ENCODE results near the gene FOXP4. TPM values are rescaled to one million over a fixed set of nuclear protein-coding genes. Genes with fewer than 3 reads are reported as not detected.

The FOXP4 gene
- total and polyA plus RNA-seq, 2 donors (not counting 1 experiment from before 2014, with no cell fraction given), result 0.81 to 1.8 TPM

DNA sequence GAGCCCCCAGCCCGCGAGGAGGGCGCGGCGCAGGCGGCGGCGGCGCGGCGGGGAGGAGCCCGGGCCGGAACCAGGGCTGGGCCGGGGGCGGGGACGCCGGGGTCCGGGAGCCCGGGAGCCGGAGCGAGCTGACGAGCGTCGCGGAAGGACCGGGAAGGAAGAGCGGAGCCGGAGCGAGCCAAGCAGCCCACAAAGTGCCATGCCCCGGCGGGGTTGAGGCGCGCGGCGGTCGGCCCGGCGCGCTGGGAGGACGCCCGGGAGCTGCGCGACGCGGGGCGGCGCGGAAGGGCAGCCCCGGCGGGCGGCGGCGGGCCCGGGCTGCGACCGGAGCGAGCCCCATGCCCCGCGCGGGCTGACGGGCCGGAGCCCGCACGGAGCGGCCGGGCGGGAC is 289 bp downstream of the FOXP4 start:
- peak in 1 of 2 donors; percentile 45 for DNase-seq (ENCODE audit: low read depth in 2 of 2)
- no peak overlapping the region for H2AFZ ChIP-seq (ENCODE audit: low read length)
- H3K9ac ChIP-seq (ENCODE audit: insufficient read depth, low read length), result peak overlapping the region; percentile 23

GRCh38 chr6:41546866-41547798 is 951 bp downstream of the FOXP4 start:
- Histone ChIP-seq H3K9me3 (ENCODE audit: control insufficient read depth, insufficient read depth, low read depth, low read length) (no peaks in the 10 kb centered on the region), H3K27me3 (ENCODE audit: control insufficient read depth, insufficient read depth, low read length) (peaks cover 14% of the 10 kb centered on the region), H2AFZ (ENCODE audit: low read length) (peak overlapping the region; percentile 70), H3K36me3 (ENCODE audit: control insufficient read depth, insufficient read depth, low read length) (no peaks in the 10 kb centered on the region), H3K4me2 (ENCODE audit: extremely low read depth, insufficient read depth, low read length) (peak overlapping the region; percentile 97), H3K9ac (ENCODE audit: insufficient read depth, low read length) (peak overlapping the region; percentile 30), H3K4me3 (replicated peaks in 1 of 4; ENCODE audit: control extremely low read depth in 1 of 4, insufficient read depth in 1 of 4, low read depth in 3 of 4, low read length in 4 of 4) (peak overlapping the region; percentile 76 to 81 (median 80)), H3K79me2 (ENCODE audit: control insufficient read depth, insufficient read depth, low read length) (peaks cover 3% of the 10 kb centered on the region), H3K27ac (ENCODE audit: insufficient read depth, low read length) (no peak overlapping the region), H3K4me1 (ENCODE audit: control insufficient read depth, extremely low read depth, insufficient read depth, low read length) (peaks cover 2% of the 10 kb centered on the region), H4K20me1 (ENCODE audit: control insufficient read depth, extremely low read depth, insufficient read depth, low read length) (no peaks in the 10 kb centered on the region)
- TF ChIP-seq EZH2 (IDR thresholded peaks at IDR 0.05; ENCODE audit: low read length, missing control alignments), result no peak
- TF ChIP-seq, protein P1, sequence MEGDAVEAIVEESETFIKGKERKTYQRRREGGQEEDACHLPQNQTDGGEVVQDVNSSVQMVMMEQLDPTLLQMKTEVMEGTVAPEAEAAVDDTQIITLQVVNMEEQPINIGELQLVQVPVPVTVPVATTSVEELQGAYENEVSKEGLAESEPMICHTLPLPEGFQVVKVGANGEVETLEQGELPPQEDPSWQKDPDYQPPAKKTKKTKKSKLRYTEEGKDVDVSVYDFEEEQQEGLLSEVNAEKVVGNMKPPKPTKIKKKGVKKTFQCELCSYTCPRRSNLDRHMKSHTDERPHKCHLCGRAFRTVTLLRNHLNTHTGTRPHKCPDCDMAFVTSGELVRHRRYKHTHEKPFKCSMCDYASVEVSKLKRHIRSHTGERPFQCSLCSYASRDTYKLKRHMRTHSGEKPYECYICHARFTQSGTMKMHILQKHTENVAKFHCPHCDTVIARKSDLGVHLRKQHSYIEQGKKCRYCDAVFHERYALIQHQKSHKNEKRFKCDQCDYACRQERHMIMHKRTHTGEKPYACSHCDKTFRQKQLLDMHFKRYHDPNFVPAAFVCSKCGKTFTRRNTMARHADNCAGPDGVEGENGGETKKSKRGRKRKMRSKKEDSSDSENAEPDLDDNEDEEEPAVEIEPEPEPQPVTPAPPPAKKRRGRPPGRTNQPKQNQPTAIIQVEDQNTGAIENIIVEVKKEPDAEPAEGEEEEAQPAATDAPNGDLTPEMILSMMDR (conservative IDR thresholded peaks at IDR 0.05 in 1 of 2, IDR thresholded peaks at IDR 0.05 in 1 of 2; ENCODE audit: low read depth in 1 of 2, low read length in 2 of 2), result no peak
- DNase-seq (ENCODE audit: low read depth in 2 of 2), result peak; percentile 34 to 45

More for the DNA sequence above, 289 bp downstream of the FOXP4 start:
- Histone ChIP-seq H3K4me1 (ENCODE audit: control insufficient read depth, extremely low read depth, insufficient read depth, low read length) (peaks cover 2% of the 10 kb centered on the region), H3K27me3 (ENCODE audit: control insufficient read depth, insufficient read depth, low read length) (peaks cover 15% of the 10 kb centered on the region), H3K79me2 (ENCODE audit: control insufficient read depth, insufficient read depth, low read length) (peaks cover 3% of the 10 kb centered on the region), H3K27ac (ENCODE audit: insufficient read depth, low read length) (no peak overlapping the region), H3K4me3 (replicated peaks in 1 of 4; ENCODE audit: control extremely low read depth in 1 of 4, insufficient read depth in 1 of 4, low read depth in 3 of 4, low read length in 4 of 4) (peak overlapping the region in 2 of 4 experiments; percentile 46 to 80), H3K4me2 (ENCODE audit: extremely low read depth, insufficient read depth, low read length) (no peak overlapping the region), H4K20me1 (ENCODE audit: control insufficient read depth, extremely low read depth, insufficient read depth, low read length) (no peaks in the 10 kb centered on the region), H3K9me3 (ENCODE audit: control insufficient read depth, insufficient read depth, low read depth, low read length) (no peaks in the 10 kb centered on the region), H3K36me3 (ENCODE audit: control insufficient read depth, insufficient read depth, low read length) (no peaks in the 10 kb centered on the region)
- TF ChIP-seq, protein P1 (conservative IDR thresholded peaks at IDR 0.05 in 1 of 2, IDR thresholded peaks at IDR 0.05 in 1 of 2; ENCODE audit: low read depth in 1 of 2, low read length in 2 of 2), result no peak
- TF ChIP-seq EZH2 (IDR thresholded peaks at IDR 0.05; ENCODE audit: low read length, missing control alignments), result no peak

- no peak for TF ChIP-seq EZH2 (IDR thresholded peaks at IDR 0.05; ENCODE audit: low read length, missing control alignments)
- TF ChIP-seq, protein P1 (conservative IDR thresholded peaks at IDR 0.05 in 1 of 2, IDR thresholded peaks at IDR 0.05 in 1 of 2; ENCODE audit: low read depth in 1 of 2, low read length in 2 of 2), result no peak
- no peak overlapping the region for H2AFZ ChIP-seq (ENCODE audit: low read length)
- H3K4me1 ChIP-seq (ENCODE audit: control insufficient read depth, extremely low read depth, insufficient read depth, low read length), result peaks cover 2% of the 10 kb centered on the region
- H3K4me3 ChIP-seq (replicated peaks in 1 of 4; ENCODE audit: control extremely low read depth in 1 of 4, insufficient read depth in 1 of 4, low read depth in 3 of 4, low read length in 4 of 4), result peak overlapping the region; percentile 76 to 81 (median 80)
- no peak overlapping the region for H3K9ac ChIP-seq (ENCODE audit: insufficient read depth, low read length)
- H3K27me3 ChIP-seq (ENCODE audit: control insufficient read depth, insufficient read depth, low read length), result peaks cover 14% of the 10 kb centered on the region
- no peaks in the 10 kb centered on the region for H3K36me3 ChIP-seq (ENCODE audit: control insufficient read depth, insufficient read depth, low read length)
- no peaks in the 10 kb centered on the region for H3K9me3 ChIP-seq (ENCODE audit: control insufficient read depth, insufficient read depth, low read depth, low read length)
- H3K27ac ChIP-seq (ENCODE audit: insufficient read depth, low read length), result no peak overlapping the region
- H4K20me1 ChIP-seq (ENCODE audit: control insufficient read depth, extremely low read depth, insufficient read depth, low read length), result no peaks in the 10 kb centered on the region
- H3K4me2 ChIP-seq (ENCODE audit: extremely low read depth, insufficient read depth, low read length), result peak overlapping the region; percentile 97
- H3K79me2 ChIP-seq (ENCODE audit: control insufficient read depth, insufficient read depth, low read length), result peaks cover 3% of the 10 kb centered on the region
- no peak for DNase-seq (ENCODE audit: low read depth in 2 of 2)
Observed at GRCh38 chr6:41547799-41548097, 1.6 kb downstream of the FOXP4 start.

Data from fibroblast of lung (primary cell).